GM11168 (cell line): Measurements from ENCODE around the gene MTX3.

Experiments used
- in situ Hi-C: fragments of 300-500 bp; cut with MboI; formaldehyde crosslinking; loops from one replicate; pipeline ENCODE4 v1.12.0; 2022; ENCODE audit warnings: low sequenced_read_pairs; ENCODE audit not compliant: unreplicated experiment

Gene MTX3

DNA sequence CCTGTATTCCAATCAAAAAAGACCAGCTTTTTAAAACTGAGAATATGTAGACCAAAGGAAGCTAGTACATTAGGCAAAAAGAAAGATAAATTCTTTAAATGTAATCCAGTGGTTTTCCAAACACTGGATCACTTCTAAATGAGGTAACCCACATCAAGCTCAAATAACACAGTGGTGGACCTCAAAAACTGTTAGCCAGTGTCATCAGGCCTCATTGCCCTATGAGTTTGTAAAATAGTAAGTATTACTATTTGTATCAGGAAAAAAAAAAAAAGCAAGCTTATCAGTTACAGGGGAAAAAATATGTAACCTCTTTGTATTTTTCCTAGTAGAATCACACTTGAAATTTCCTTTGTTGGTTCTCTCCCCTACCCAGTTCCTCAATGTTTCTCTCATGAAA is 6.7 kb downstream of the MTX3 start:
- in situ Hi-C loops = no loop called here

GRCh38 chr5:79983618-79984017 is 7.4 kb downstream of the MTX3 start:
- in situ Hi-C loops = no loop called here

GRCh38 chr5:79982136-79982535 is 8.9 kb downstream of the MTX3 start:
- in situ Hi-C loops = no loop called here

GRCh38 chr5:79976759-79977515 is 14.1 kb downstream of the MTX3 start:
- in situ Hi-C loops = no loop called here

- in situ Hi-C loops = no loop called here
Observed at GRCh38 chr5:79975422-79975821, 15.6 kb downstream of the MTX3 start.

DNA sequence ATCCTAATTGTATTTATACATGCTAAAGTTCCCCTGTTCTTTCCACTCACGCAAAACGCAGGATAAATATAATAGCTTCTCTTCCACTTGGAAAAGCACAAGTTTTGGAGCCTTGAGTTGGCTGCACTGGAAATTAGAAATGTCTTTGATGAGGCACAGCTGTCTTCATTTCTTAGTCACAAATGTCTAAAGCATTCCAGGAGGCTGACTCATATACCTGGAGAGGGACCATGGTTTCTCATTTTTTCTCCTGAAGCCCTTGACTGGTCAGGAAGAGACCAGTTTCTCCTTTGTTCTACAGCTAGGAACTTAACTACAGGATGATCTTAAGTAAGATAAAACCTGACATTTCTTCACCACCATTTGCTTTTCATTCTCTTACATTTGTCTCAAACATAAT is 16.2 kb downstream of the MTX3 start:
- in situ Hi-C loops = no loop called here

- in situ Hi-C loops = no loop called here
Observed at GRCh38 chr5:79973996-79974395, 17.1 kb downstream of the MTX3 start.

- in situ Hi-C loops = no loop called here
Observed at GRCh38 chr5:79973511-79973910, 17.6 kb downstream of the MTX3 start.

DNA sequence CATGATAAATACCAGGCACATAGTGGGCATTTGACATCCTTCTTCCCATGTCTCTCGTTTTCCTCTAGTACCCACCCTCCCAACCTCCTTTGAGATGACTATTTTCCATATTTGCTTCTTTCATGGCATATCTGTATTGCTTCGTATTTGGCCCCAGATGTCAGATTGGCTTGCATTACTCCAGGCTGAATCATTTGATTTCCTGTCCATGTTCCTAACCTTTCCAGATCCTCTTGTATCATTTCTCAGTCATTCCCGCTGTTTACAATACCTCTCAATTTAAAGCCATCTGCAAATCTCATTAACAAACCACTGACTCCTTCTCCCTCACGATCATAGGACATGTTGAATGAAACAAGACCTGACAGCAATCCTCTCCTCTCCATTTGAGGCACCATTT is 19.9 kb downstream of the MTX3 start:
- in situ Hi-C loops = no loop called here

GRCh38 chr5:79966448-79966847 is 24.6 kb downstream of the MTX3 start:
- in situ Hi-C loops = no loop called here

GRCh38 chr5:79964136-79964535 is 26.9 kb downstream of the MTX3 start:
- in situ Hi-C loops = no loop called here

- in situ Hi-C loops = no loop called here
Observed at GRCh38 chr5:79963261-79964061, 27.6 kb downstream of the MTX3 start.

- in situ Hi-C loops = no loop called here
Observed at GRCh38 chr5:79962575-79963222, 28.4 kb downstream of the MTX3 start.

DNA sequence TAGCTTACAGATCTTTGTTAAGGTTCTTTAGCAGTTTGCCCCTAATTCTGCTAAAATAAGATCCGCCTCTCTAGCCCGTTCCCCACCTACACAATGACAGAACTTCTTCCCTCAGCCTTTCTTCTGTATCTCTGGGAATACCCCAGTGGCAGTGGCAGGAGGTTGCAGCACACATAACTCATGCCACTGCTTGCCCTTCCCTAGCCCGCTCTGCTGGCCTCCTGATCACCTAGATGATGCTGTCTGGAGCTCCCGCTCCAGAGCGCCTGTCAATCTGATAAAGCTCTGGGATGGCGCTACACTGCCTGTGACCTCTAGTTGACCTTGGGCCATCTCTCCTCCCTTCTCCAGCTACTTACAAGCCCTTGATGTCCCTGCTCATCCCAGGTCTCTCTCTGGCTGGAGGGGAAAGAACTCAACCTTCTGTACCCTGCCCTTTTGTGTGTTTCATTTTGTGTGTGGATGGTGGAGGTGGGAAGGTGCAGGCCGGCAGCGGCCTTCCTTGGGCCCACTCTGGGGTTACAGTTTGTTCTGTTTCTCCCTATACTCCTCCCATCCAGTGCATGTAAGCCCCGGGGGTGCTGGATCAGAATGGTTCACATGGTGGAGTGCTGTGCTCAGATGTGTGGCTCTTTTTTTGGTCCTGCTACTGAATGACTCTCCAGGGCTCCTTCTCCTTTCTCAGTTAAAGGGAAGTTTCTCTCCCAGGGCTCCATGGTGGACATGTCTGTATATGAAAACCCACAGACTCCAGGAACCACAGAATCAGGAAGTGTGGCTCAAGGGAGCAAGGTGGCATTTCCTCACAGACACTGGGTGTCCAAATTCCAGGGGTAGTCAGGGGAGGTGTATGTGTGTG is 29.1 kb downstream of the MTX3 start:
- in situ Hi-C loops = no loop called here

GRCh38 chr5:79959407-79959806 is 31.7 kb downstream of the MTX3 start:
- in situ Hi-C loops = no loop called here

DNA sequence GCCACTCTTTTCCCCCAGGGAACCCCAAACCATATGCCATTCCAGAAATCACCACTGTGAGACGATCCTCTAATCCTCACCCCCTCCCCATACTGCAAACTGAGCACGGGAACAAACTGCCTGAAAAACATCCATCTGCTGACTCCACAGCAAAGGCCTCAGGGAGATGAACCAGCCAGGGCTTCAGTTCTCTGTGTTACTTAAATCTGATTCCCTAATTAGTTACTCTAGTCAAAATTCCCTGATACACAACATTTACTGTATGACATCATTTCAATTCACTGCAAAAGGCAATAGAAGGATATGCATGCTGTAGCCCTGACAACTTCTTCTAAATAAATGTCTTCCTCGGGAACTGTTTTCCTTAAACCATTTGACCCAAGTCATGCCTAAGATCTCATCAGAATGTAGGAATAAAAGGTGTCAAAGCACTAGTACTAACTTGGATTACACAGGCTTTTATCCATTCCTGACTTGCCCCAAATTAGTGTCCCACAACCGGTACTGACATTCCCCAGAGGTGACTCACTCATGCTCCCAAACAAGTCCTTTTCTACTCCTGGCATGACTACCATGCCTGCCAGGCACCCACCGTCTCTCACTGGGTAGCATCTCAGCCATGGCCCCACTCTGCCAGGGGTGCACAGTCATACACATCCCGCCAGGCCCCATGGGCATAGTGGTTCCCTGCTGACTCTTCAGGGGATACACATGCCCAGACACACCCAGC is 35.0 kb downstream of the MTX3 start:
- in situ Hi-C loops = no loop called here

DNA sequence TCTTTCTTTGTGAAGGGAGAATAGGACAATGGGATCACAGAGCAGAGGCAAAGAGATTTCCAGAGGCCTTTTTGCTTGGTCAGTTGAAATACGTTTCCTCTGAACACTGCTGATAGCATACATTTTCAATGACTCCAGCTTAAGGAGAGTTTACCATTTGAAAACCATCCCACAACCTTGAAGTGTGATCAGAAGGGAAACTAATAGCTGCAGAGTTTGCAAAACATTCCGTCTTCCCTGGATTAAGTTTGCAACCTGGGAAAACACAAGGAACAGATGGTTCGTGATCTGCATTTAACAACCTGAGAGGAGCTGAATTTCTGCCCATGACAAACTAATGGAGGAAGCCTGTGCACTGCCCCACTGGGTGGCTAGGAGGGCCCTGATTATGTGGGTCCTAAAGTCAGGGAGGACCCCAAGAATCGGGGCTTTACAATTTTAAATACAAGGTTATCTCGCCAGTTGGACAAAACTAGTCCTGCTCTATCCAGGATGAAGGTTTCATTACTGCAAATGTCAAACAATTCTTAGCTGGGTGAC is 35.6 kb downstream of the MTX3 start:
- in situ Hi-C loops = no loop called here

GRCh38 chr5:79954620-79955019 is 36.4 kb downstream of the MTX3 start:
- in situ Hi-C loops = no loop called here

DNA sequence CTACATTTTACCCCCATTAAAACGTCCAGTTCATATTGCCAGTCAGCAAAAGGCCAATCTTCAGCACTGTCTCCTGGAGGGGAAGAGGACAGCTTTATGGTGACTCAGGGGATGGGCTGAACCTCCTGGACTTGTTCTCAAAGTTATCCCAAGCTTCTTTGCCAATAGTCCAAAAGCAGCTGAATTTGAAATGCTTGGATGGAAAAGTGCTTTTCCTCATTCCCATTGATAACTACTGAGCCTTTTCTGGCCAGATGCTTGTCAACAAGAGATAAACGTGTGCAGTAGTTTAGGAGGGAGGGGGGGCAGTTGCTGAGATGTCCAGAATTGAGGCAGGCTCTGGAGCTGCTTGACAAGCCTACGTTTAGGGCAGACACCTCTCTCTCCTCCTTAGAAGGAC is 43.5 kb downstream of the MTX3 start:
- in situ Hi-C loops = no loop called here
